GM12878 (cell line): ENCODE results near the gene ZNF423. TPM values are rescaled to one million over a fixed set of nuclear protein-coding genes. Genes with fewer than 3 reads are reported as not detected.

Experiments
- ATAC-seq: fragments of 200-7000 bp; cut with Tn5 transposase; 3 replicates; pipeline ENCODE4 v1.9.1; 2020; ENCODE audit warnings: mild to moderate bottlenecking, moderate library complexity
- BruUV-seq: library from RNA; stranded (reverse); fragments of 400-500 nt; replicated peaks from 2 replicates; lab custom pipeline; 2021; lab: Mats Ljungman, UMichigan
- CTCF ChIA-PET: fragments of 300-600 bp; sonication (Branson Sonifier 250); formaldehyde crosslinking; extraction: SDS; loops from one replicate; lab custom pipeline; 2021; ENCODE audit warnings: inconsistent platforms; lab: Yijun Ruan, JAX
- POLR2A ChIA-PET: fragments of 350-600 bp; formaldehyde crosslinking; extraction: SDS; loops from one replicate; lab custom pipeline; 2021; ENCODE audit warnings: inconsistent platforms; lab: Charles Lee
- RAD21 ChIA-PET: fragments of 300-600 bp; sonication (Branson Sonifier 250); formaldehyde crosslinking; loops from one replicate; lab custom pipeline; 2023; ENCODE audit warnings: antibody characterized with exemption; ENCODE audit not compliant: unreplicated experiment; lab: Charles Lee
- SMC1A ChIA-PET: fragments of 300-600 bp; sonication (Branson Sonifier 250); formaldehyde crosslinking; loops from one replicate; lab custom pipeline; 2023; ENCODE audit not compliant: unreplicated experiment, uncharacterized antibody; lab: Charles Lee
- DNase-seq: peaks from one replicate; pipeline ENCODE4 v3.0.0-alpha.2; 2011; ENCODE audit warnings: low read depth, low spot score
- FAIRE-seq: peaks from 3 replicates; lab custom pipeline; 2011; peaks lifted over from hg19 to GRCh38; lab: Jason Lieb, UNC
- H2AFZ ChIP-seq: 2 replicates; pipeline ENCODE4 v1.6.0; 2011; ENCODE audit warnings: low read depth, low read length, control low read depth; ENCODE audit not compliant: control insufficient read depth
- H3K27ac ChIP-seq: 2 replicates; pipeline ENCODE4 v1.5.1; 2011; ENCODE audit warnings: control low read depth; ENCODE audit not compliant: control insufficient read depth, insufficient read depth
- H3K27me3 ChIP-seq, 2 experiments: replicated peaks in 1 of 2; 2 replicates each; pipeline versions ENCODE4 v1.6.0 to v1.6.1; 2011; ENCODE audit warnings: low read length in 1 of 2; ENCODE audit not compliant: control insufficient read depth in 2 of 2, insufficient read depth in 2 of 2
- H3K36me3 ChIP-seq, 2 experiments: 2 replicates each; pipeline ENCODE4 v1.5.1; 2011; ENCODE audit warnings: low read length in 1 of 2; ENCODE audit not compliant: control insufficient read depth in 2 of 2, insufficient read depth in 2 of 2
- H3K4me1 ChIP-seq: 2 replicates; pipeline ENCODE4 v1.6.1; 2011; ENCODE audit warnings: mild to moderate bottlenecking, low read length, moderate library complexity, mixed read lengths; ENCODE audit not compliant: control insufficient read depth, insufficient read depth
- H3K4me2 ChIP-seq: 2 replicates; pipeline ENCODE4 v1.6.0; 2011; ENCODE audit warnings: control low read depth; ENCODE audit not compliant: control insufficient read depth, insufficient read depth
- H3K4me3 ChIP-seq: fragments of 200-600 bp; sonication (generic); 2 replicates; pipeline ENCODE4 v1.5.1; 2016
- H3K79me2 ChIP-seq: 2 replicates; pipeline ENCODE4 v1.6.0; 2011; ENCODE audit warnings: low read length; ENCODE audit not compliant: control insufficient read depth, insufficient read depth
- H3K9ac ChIP-seq: 2 replicates; pipeline ENCODE4 v1.8.0; 2011; ENCODE audit warnings: low read length, control low read depth, mixed read lengths; ENCODE audit not compliant: control insufficient read depth, insufficient read depth
- H3K9me3 ChIP-seq: replicated peaks from 3 replicates; pipeline ENCODE4 v1.5.1; 2011; ENCODE audit warnings: mild to moderate bottlenecking, low read length; ENCODE audit not compliant: control insufficient read depth, insufficient read depth
- H4K20me1 ChIP-seq: 2 replicates; pipeline ENCODE4 v1.6.0; 2011; ENCODE audit not compliant: control insufficient read depth, insufficient read depth
- CREM ChIP-seq: IDR thresholded peaks from 2 replicates; pipeline ENCODE4 v1.6.1; 2014; ENCODE audit warnings: antibody characterized with exemption, low read depth
- FOXM1 ChIP-seq: IDR thresholded peaks from 2 replicates; pipeline ENCODE4 v1.6.1; 2012; ENCODE audit warnings: low read depth, mild to moderate bottlenecking, inconsistent platforms, low read length, moderate library complexity
- NFIC ChIP-seq: IDR thresholded peaks from 2 replicates; pipeline ENCODE4 v1.6.1; 2012; ENCODE audit warnings: low read depth, mild to moderate bottlenecking, inconsistent platforms, low read length, moderate library complexity
- NR2F1 ChIP-seq: fragments of 450-650 bp; conservative IDR thresholded peaks from 2 replicates; pipeline ENCODE4 v1.6.1; 2017; ENCODE audit warnings: mild to moderate bottlenecking
- NRF1 ChIP-seq: conservative IDR thresholded peaks from 2 replicates; pipeline ENCODE4 v1.6.1; 2011; ENCODE audit warnings: mild to moderate bottlenecking, low read depth, low read length, improper control_type of control experiment
- POLR2A ChIP-seq: IDR thresholded peaks from 2 replicates; pipeline ENCODE4 v1.6.1; 2011; ENCODE audit warnings: low read depth, mild to moderate bottlenecking, low read length
- POLR2AphosphoS5 ChIP-seq: IDR thresholded peaks from 2 replicates; pipeline ENCODE4 v1.6.1; 2011; ENCODE audit warnings: mild to moderate bottlenecking, low read length, inconsistent platforms
- POU2F2 ChIP-seq: IDR thresholded peaks from 3 replicates; pipeline ENCODE4 v1.6.1; 2011; ENCODE audit warnings: low read depth, mild to moderate bottlenecking, low read length, borderline replicate concordance
- SREBF2 ChIP-seq: IDR thresholded peaks from 2 replicates; pipeline ENCODE4 v1.6.1; 2012; ENCODE audit warnings: mild to moderate bottlenecking, low read length
- WGBS: methylation state at CpG from one replicate; pipeline ENCODE4 v1.1.6; 2016; ENCODE audit warnings: low lambda C conversion rate; ENCODE audit not compliant: insufficient replicate concordance, insufficient coverage; ENCODE audit errors: missing lambda C conversion rate; 5-methylcytosine and 5-hydroxymethylcytosine counted together
- in situ Hi-C: fragments of 300-500 bp; cut with MboI; formaldehyde crosslinking; loops from 9 replicates; pipeline ENCODE4 v1.14.3; 2018; ENCODE audit warnings: mixed read lengths
- intact Hi-C: fragments of 100-400 bp; cut with micrococcal nuclease; formaldehyde crosslinking; loops from one replicate; pipeline ENCODE4 v1.14.2; 2022; ENCODE audit not compliant: unreplicated experiment
- polyA plus RNA-seq, 11 experiments: library from polyadenylated mRNA; depleted of rRNA in 4 of 11; unstranded in 6 of 11; stranded (reverse) in 5 of 11; fragments of >200 nt; fragmentation: Nextera tagmentation in 4 of 11; fragmentation: Illumina TruSeq in 1 of 11; extraction: Ambion mirVana in 4 of 11; extraction: Trizol in 1 of 11; gene quantifications; 1 replicate in 1 of 11; 2 replicates in 10 of 11; pipeline versions ENCODE4 v1.2.1 to v1.2.3, GENCODE V29; 2011 to 2016; ENCODE audit warnings: inconsistent platforms in 2 of 11, missing spikeins in 2 of 11, low read depth in 1 of 11
- total RNA-seq, 4 experiments: library from RNA; depleted of rRNA in 3 of 4; stranded (reverse); fragments of >200 nt in 3 of 4; fragmentation: Illumina TruSeq in 1 of 4; extraction: Trizol in 1 of 4; gene quantifications; 2 replicates each; pipeline versions ENCODE4 v1.2.1 to v1.2.3, GENCODE V29; 2013 to 2021
- TF ChIP-seq, protein P1 (sequence below): fragments of 450-650 bp; IDR thresholded peaks from 2 replicates; pipeline ENCODE4 v1.6.1; 2017; ENCODE audit warnings: low read depth, mild to moderate bottlenecking, moderate library complexity
- TF ChIP-seq, protein P2 (sequence below): fragments of 450-650 bp; IDR thresholded peaks from 2 replicates; pipeline ENCODE4 v1.6.1; 2018; ENCODE audit warnings: borderline replicate concordance, mild to moderate bottlenecking; ENCODE audit not compliant: partially characterized antibody

Gene ZNF423
- total and polyA plus RNA-seq, 10 of the 15 experiments (the other 5 are each of a cell fraction or from before 2014, with no cell fraction given), result 0.03 to 0.64 (median 0.10) TPM

DNA sequence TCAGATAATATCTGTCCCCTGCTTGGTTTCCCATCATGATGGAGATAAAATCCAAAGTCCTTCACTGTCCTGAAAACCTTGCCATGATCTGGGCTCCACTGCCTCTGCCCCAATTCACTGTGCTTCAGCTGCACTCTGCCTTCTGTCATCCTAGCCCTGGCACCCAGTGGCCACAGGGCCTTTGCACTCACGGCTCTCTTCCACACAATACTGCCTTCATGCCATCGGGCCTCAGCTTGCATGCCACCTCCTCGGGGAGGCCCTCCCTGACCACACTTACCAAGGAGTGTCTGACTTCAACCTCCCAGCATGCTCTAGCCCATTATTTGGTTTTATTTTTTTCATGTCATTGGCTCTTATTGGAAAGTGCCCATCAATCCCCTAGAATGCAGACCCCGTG is 336.2 kb downstream of the ZNF423 start:
- ATAC-seq (no peak), DNase-seq (no peak), FAIRE-seq (no peak)
- no peaks in the 10 kb centered on the region for H3K36me3 ChIP-seq
- ChIA-PET RAD21 (no interaction called here), POLR2A (no interaction called here), CTCF (interaction anchor here (1.6 kb wide), 1 partner anchor 10 kb away, joined by 3 read pairs; no protein-coding TSS in a partner anchor), SMC1A (no interaction called here)
- in situ Hi-C loops (no loop called here), intact Hi-C loops (no loop called here)
- H3K4me1 ChIP-seq, result no peaks in the 10 kb centered on the region
- H2AFZ ChIP-seq, result no peak overlapping the region
- H4K20me1 ChIP-seq, result no peaks in the 10 kb centered on the region
- WGBS, result 62% methylated on average over 4 of the region's 4 CpGs
- H3K9me3 ChIP-seq, result no peaks in the 10 kb centered on the region
- H3K27me3 ChIP-seq, result no peaks in the 10 kb centered on the region; a peak in 1 of 4 replicates
- no peaks in the 10 kb centered on the region for H3K79me2 ChIP-seq
- no TSS peak for BruUV-seq
- no peak overlapping the region for H3K27ac ChIP-seq
- no peak overlapping the region for H3K9ac ChIP-seq
- H3K4me3 ChIP-seq, result no peak overlapping the region
- H3K4me2 ChIP-seq, result no peak overlapping the region
- TF ChIP-seq NFIC, result no peak
- no peak for TF ChIP-seq NR2F1
- TF ChIP-seq FOXM1, result no peak
- no peak for TF ChIP-seq POLR2A
- no peak for TF ChIP-seq POLR2AphosphoS5
- no peak for TF ChIP-seq NRF1
- TF ChIP-seq, protein P1, sequence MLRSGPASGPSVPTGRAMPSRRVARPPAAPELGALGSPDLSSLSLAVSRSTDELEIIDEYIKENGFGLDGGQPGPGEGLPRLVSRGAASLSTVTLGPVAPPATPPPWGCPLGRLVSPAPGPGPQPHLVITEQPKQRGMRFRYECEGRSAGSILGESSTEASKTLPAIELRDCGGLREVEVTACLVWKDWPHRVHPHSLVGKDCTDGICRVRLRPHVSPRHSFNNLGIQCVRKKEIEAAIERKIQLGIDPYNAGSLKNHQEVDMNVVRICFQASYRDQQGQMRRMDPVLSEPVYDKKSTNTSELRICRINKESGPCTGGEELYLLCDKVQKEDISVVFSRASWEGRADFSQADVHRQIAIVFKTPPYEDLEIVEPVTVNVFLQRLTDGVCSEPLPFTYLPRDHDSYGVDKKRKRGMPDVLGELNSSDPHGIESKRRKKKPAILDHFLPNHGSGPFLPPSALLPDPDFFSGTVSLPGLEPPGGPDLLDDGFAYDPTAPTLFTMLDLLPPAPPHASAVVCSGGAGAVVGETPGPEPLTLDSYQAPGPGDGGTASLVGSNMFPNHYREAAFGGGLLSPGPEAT, result no peak
- TF ChIP-seq POU2F2, result no peak
- TF ChIP-seq, protein P2, sequence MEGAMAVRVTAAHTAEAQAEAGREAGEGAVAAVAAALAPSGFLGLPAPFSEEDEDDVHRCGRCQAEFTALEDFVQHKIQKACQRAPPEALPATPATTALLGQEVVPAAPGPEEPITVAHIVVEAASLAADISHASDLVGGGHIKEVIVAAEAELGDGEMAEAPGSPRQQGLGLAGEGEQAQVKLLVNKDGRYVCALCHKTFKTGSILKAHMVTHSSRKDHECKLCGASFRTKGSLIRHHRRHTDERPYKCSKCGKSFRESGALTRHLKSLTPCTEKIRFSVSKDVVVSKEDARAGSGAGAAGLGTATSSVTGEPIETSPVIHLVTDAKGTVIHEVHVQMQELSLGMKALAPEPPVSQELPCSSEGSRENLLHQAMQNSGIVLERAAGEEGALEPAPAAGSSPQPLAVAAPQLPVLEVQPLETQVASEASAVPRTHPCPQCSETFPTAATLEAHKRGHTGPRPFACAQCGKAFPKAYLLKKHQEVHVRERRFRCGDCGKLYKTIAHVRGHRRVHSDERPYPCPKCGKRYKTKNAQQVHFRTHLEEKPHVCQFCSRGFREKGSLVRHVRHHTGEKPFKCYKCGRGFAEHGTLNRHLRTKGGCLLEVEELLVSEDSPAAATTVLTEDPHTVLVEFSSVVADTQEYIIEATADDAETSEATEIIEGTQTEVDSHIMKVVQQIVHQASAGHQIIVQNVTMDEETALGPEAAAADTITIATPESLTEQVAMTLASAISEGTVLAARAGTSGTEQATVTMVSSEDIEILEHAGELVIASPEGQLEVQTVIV, result no peak
- TF ChIP-seq SREBF2, result no peak
- no peak for TF ChIP-seq CREM
